ENCODE results near the gene GRIN3B.

Gene GRIN3B

GRCh38 chr19:1041272-1041834, 41.1 kb downstream of the GRIN3B start:
- DNase-seq (ENCODE audit: low read depth in 1 of 2, low spot score in 1 of 2): no peak
- Histone ChIP-seq H3K27me3 (ENCODE audit: insufficient read depth, poor library complexity, severe bottlenecking) (no peaks in the 10 kb centered on the region), H3K27ac (replicated peaks) (no peak overlapping the region), H3K4me3 (replicated peaks; ENCODE audit: insufficient read depth, low read length) (peak overlapping the region; percentile 1; the same call in 1 of the 2 replicates)
- TF ChIP-seq REST (IDR thresholded peaks at IDR 0.05; ENCODE audit: insufficient replicate concordance, low read depth) (no peak), CTCF (IDR thresholded peaks at IDR 0.05; ENCODE audit: insufficient read depth, low read length) (no peak), POLR2AphosphoS5 (IDR thresholded peaks at IDR 0.05; ENCODE audit: low read depth) (no peak), GABPA (IDR thresholded peaks at IDR 0.05; ENCODE audit: low read depth) (no peak), SPI1 (IDR thresholded peaks at IDR 0.05; ENCODE audit: borderline replicate concordance, low read depth) (no peak)

- Histone ChIP-seq H3K27ac (replicated peaks) (no peak overlapping the region), H3K27me3 (ENCODE audit: insufficient read depth, poor library complexity, severe bottlenecking) (no peaks in the 10 kb centered on the region), H3K4me3 (replicated peaks; ENCODE audit: insufficient read depth, low read length) (no peak overlapping the region)
- DNase-seq (ENCODE audit: low read depth in 1 of 2, low spot score in 1 of 2): no peak
- no peak for TF ChIP-seq REST (IDR thresholded peaks at IDR 0.05; ENCODE audit: insufficient replicate concordance, low read depth)
- no peak for TF ChIP-seq SPI1 (IDR thresholded peaks at IDR 0.05; ENCODE audit: borderline replicate concordance, low read depth)
- no peak for TF ChIP-seq GABPA (IDR thresholded peaks at IDR 0.05; ENCODE audit: low read depth)
- no peak for TF ChIP-seq CTCF (IDR thresholded peaks at IDR 0.05; ENCODE audit: insufficient read depth, low read length)
- no peak for TF ChIP-seq POLR2AphosphoS5 (IDR thresholded peaks at IDR 0.05; ENCODE audit: low read depth)
Observed at GRCh38 chr19:1041835-1042685, 41.8 kb downstream of the GRIN3B start.

- Histone ChIP-seq H3K4me3 (replicated peaks; ENCODE audit: insufficient read depth, low read length) (no peak overlapping the region), H3K27me3 (ENCODE audit: insufficient read depth, poor library complexity, severe bottlenecking) (no peaks in the 10 kb centered on the region), H3K27ac (replicated peaks) (no peak overlapping the region)
- no peak for DNase-seq (ENCODE audit: low read depth in 1 of 2, low spot score in 1 of 2)
- TF ChIP-seq REST (IDR thresholded peaks at IDR 0.05; ENCODE audit: insufficient replicate concordance, low read depth): no peak
- TF ChIP-seq CTCF (IDR thresholded peaks at IDR 0.05; ENCODE audit: insufficient read depth, low read length): no peak
- no peak for TF ChIP-seq GABPA (IDR thresholded peaks at IDR 0.05; ENCODE audit: low read depth)
- no peak for TF ChIP-seq POLR2AphosphoS5 (IDR thresholded peaks at IDR 0.05; ENCODE audit: low read depth)
- TF ChIP-seq SPI1 (IDR thresholded peaks at IDR 0.05; ENCODE audit: borderline replicate concordance, low read depth): no peak
Observed at GRCh38 chr19:1042689-1043511, 42.7 kb downstream of the GRIN3B start.
